Glutamatergic neuron (in vitro differentiated cells): ENCODE measurements around the gene PTPRG. TPM values are rescaled to one million over a fixed set of nuclear protein-coding genes. Genes with fewer than 3 reads are reported as not detected.
"Not testable (repeated sequence)": the region's sequence is repeated elsewhere in the genome, so short reads cannot be mapped to it uniquely, and the experiment has no call there.

Experiments used
- DNase-seq: peaks from one replicate; pipeline ENCODE4 v3.0.0; 2022
- H3K27ac Mint-ChIP-seq: one replicate; pipeline ENCODE4 v1.8.0; 2020; ENCODE audit warnings: mild to moderate bottlenecking, mixed read lengths, inconsistent platforms; ENCODE audit not compliant: unreplicated experiment
- H3K27me3 Mint-ChIP-seq: one replicate; pipeline ENCODE4 v1.8.0; 2020; ENCODE audit warnings: mild to moderate bottlenecking, moderate library complexity, mixed read lengths, inconsistent platforms; ENCODE audit not compliant: unreplicated experiment
- H3K36me3 Mint-ChIP-seq: one replicate; pipeline ENCODE4 v1.8.0; 2020; ENCODE audit warnings: mild to moderate bottlenecking, mixed read lengths, inconsistent platforms; ENCODE audit not compliant: unreplicated experiment
- H3K4me1 Mint-ChIP-seq: one replicate; pipeline ENCODE4 v1.8.0; 2020; ENCODE audit warnings: mild to moderate bottlenecking, low read depth, mixed read lengths, inconsistent platforms; ENCODE audit not compliant: unreplicated experiment
- H3K4me3 Mint-ChIP-seq: one replicate; pipeline ENCODE4 v1.8.0; 2020; ENCODE audit warnings: mild to moderate bottlenecking, mixed read lengths, inconsistent platforms; ENCODE audit not compliant: unreplicated experiment
- H3K9me3 Mint-ChIP-seq: one replicate; pipeline ENCODE4 v1.8.0; 2020; ENCODE audit warnings: mild to moderate bottlenecking, moderate library complexity, mixed read lengths, inconsistent platforms; ENCODE audit not compliant: unreplicated experiment
- CTCF ChIP-seq: fragments of 200-600 bp; sonication (generic); IDR thresholded peaks from one replicate; pipeline ENCODE4 v1.5.0; 2021; ENCODE audit not compliant: partially characterized antibody, unreplicated experiment
- total RNA-seq: library from RNA; stranded (reverse); fragmentation: NEBNext Ultra II Directional; extraction: Animal tissue kit (Norgen Biotek cat#: 25700); gene quantifications from one replicate; pipeline ENCODE4 v1.2.1, GENCODE V29; 2021; ENCODE audit not compliant: unreplicated experiment

Gene PTPRG
- total RNA-seq, 1 donor from 2014 or later, result 52.1 TPM

DNA sequence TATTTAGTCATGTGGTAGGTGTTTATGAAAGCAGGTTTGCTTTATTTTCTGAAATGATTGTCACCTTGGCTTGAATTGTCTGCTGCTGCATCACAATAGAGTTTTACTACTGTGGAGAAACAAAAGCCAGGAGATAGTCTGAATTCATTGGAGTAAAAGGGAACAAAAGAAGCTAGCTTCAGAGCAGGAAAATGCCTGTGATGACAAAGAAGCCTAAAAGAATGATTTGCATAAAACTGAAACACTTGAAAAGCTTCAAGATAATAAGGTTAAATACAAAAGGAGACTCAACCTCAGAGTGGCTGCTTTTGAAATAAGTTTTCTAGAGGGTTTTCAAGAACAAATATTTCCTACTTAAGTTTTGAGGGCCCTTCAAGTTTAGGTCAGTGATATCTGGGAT lies 138.3 kb downstream of the PTPRG start:
- Mint-ChIP-seq H3K36me3 (no peaks in the 10 kb centered on the region), H3K9me3 (peaks cover 1% of the 10 kb centered on the region), H3K27ac (peak overlapping the region; percentile 65), H3K4me3 (no peak overlapping the region), H3K27me3 (peaks cover 3% of the 10 kb centered on the region), H3K4me1 (peaks cover 37% of the 10 kb centered on the region)
- DNase-seq, result no peak
- no peak for TF ChIP-seq CTCF

GRCh38 chr3:61701011-61701410 lies 139.6 kb downstream of the PTPRG start:
- H3K36me3 Mint-ChIP-seq, result no peaks in the 10 kb centered on the region
- peaks cover 1% of the 10 kb centered on the region for H3K9me3 Mint-ChIP-seq
- peak overlapping the region; percentile 78 for H3K27ac Mint-ChIP-seq
- H3K27me3 Mint-ChIP-seq, result peaks cover 3% of the 10 kb centered on the region
- TF ChIP-seq CTCF, result no peak
- H3K4me3 Mint-ChIP-seq, result peak overlapping the region; percentile 53
- DNase-seq, result no peak
- peaks cover 43% of the 10 kb centered on the region for H3K4me1 Mint-ChIP-seq

DNA sequence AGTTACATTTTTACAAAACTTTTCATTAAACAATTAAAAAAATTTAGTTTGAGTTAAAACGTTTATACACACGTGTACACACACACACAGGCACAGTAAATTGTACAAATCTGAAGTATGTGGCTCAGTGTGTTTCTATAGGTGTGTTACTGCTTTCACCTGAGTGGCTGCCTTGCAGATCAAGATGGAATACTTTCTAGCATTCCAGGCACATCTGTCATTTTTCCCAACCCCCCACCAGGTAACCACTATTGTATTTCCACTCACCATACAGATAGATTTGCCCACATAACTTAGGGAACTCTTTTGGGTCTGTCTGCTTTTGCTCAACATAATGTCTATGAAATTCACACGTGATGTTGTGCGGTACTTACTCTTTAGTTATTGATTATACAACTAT lies 141.1 kb downstream of the PTPRG start:
- peaks cover 3% of the 10 kb centered on the region for H3K27me3 Mint-ChIP-seq
- H3K4me1 Mint-ChIP-seq, result peaks cover 43% of the 10 kb centered on the region
- no peak for DNase-seq
- H3K4me3 Mint-ChIP-seq, result no peak overlapping the region
- TF ChIP-seq CTCF, result no peak
- no peaks in the 10 kb centered on the region for H3K36me3 Mint-ChIP-seq
- H3K27ac Mint-ChIP-seq, result no peak overlapping the region
- peaks cover 1% of the 10 kb centered on the region for H3K9me3 Mint-ChIP-seq

GRCh38 chr3:61704807-61705206 lies 143.4 kb downstream of the PTPRG start:
- Mint-ChIP-seq H3K36me3 (no peaks in the 10 kb centered on the region), H3K4me3 (no peak overlapping the region), H3K27ac (peak overlapping the region; percentile 52), H3K4me1 (peaks cover 37% of the 10 kb centered on the region), H3K9me3 (peaks cover 1% of the 10 kb centered on the region), H3K27me3 (peaks cover 2% of the 10 kb centered on the region)
- no peak for DNase-seq
- no peak for TF ChIP-seq CTCF

DNA sequence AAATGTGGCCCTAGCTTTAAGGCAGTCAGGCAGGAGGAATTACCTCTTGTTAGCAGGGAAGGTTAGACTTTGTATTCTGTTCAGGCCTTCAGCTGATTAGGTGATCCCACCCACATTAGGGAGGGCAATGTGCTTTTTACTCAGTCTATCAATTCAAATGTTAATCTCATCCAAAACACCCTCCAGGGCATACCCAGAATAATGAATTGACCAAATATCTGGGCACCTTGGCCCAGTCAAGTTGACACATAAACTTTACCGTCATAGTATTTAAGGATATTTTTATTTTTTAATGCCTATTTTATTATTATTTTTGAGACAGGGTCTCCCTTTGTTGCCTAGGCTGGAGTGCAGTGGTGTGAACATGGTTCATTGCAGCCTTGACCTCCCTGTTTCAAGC lies 146.1 kb downstream of the PTPRG start:
- no peak for TF ChIP-seq CTCF
- no peak overlapping the region for H3K27ac Mint-ChIP-seq
- H3K4me3 Mint-ChIP-seq, result no peak overlapping the region
- H3K36me3 Mint-ChIP-seq, result no peaks in the 10 kb centered on the region
- H3K27me3 Mint-ChIP-seq, result peaks cover 2% of the 10 kb centered on the region
- DNase-seq, result no peak
- H3K4me1 Mint-ChIP-seq, result peaks cover 18% of the 10 kb centered on the region
- H3K9me3 Mint-ChIP-seq, result no peaks in the 10 kb centered on the region

GRCh38 chr3:61710920-61711319 lies 149.5 kb downstream of the PTPRG start:
- not testable (repeated sequence) for H3K27ac Mint-ChIP-seq, H3K4me3 Mint-ChIP-seq, H3K4me1 Mint-ChIP-seq, DNase-seq, H3K9me3 Mint-ChIP-seq, H3K27me3 Mint-ChIP-seq, H3K36me3 Mint-ChIP-seq
